Suprapubic skin (tissue), 4 donors: Measurements from ENCODE around the gene RASSF7. TPM values are rescaled to one million over a fixed set of nuclear protein-coding genes. Genes with fewer than 3 reads are reported as not detected.
"Not testable (repeated sequence)": the region's sequence is repeated elsewhere in the genome, so short reads cannot be mapped to it uniquely, and the experiment has no call there.

Experiments
- DNase-seq, 2 donors: peaks; one replicate each; pipeline ENCODE4 v3.0.0-alpha.2; 2019; ENCODE audit warnings: low spot score in 2 of 2
- H3K27ac ChIP-seq: fragments of 200-600 bp; sonication (generic); one replicate; pipeline ENCODE4 v1.5.1; 2019
- H3K27me3 ChIP-seq: fragments of 200-600 bp; sonication (generic); one replicate; pipeline ENCODE4 v1.5.1; 2019
- H3K36me3 ChIP-seq: fragments of 200-600 bp; sonication (generic); one replicate; pipeline ENCODE4 v1.5.1; 2019
- H3K4me1 ChIP-seq: fragments of 200-600 bp; sonication (generic); one replicate; pipeline ENCODE4 v1.5.1; 2019
- H3K4me3 ChIP-seq: fragments of 200-600 bp; sonication (generic); one replicate; pipeline ENCODE4 v1.5.1; 2019; ENCODE audit warnings: mild to moderate bottlenecking
- H3K9me3 ChIP-seq: fragments of 200-600 bp; sonication (generic); one replicate; pipeline ENCODE4 v1.5.1; 2019
- CTCF ChIP-seq, 2 donors: fragments of 200-600 bp in 1 of 2; fragments of 450-650 bp in 1 of 2; sonication (generic) in 1 of 2; IDR thresholded peaks; one replicate each; pipeline ENCODE4 v1.5.1; 2016 to 2019; ENCODE audit warnings: antibody characterized with exemption in 2 of 2, mild to moderate bottlenecking in 1 of 2, moderate library complexity in 1 of 2
- EP300 ChIP-seq: sonication (generic); formaldehyde crosslinking; IDR thresholded peaks from one replicate; pipeline ENCODE4 v1.6.1; 2017; ENCODE audit warnings: antibody characterized with exemption
- POLR2A ChIP-seq, 2 donors: fragments of 450-650 bp; IDR thresholded peaks; one replicate each; pipeline ENCODE4 v1.6.1; 2017; ENCODE audit warnings: antibody characterized with exemption in 2 of 2, mild to moderate bottlenecking in 2 of 2, moderate library complexity in 2 of 2
- POLR2AphosphoS5 ChIP-seq, 3 donors: sonication (generic); formaldehyde crosslinking; IDR thresholded peaks; one replicate each; pipeline ENCODE4 v1.6.1; 2017; ENCODE audit warnings: antibody characterized with exemption in 3 of 3
- WGBS: methylation state at CpG from one replicate; pipeline ENCODE4 v1.1.5; 2018; 5-methylcytosine and 5-hydroxymethylcytosine counted together
- total RNA-seq, 4 donors: library from RNA; depleted of rRNA; stranded (reverse); fragments of >200 nt; gene quantifications; one replicate each; pipeline ENCODE4 v1.1.0, GENCODE V29; 2016

RASSF7 gene
- total RNA-seq, 4 donors from 2014 or later: 82.6 to 113 (median 87.0) TPM

GRCh38 chr11:516400-516799 is 44.4 kb upstream of the RASSF7 start:
- 98% methylated on average over 4 of the region's 4 CpGs for WGBS
- peaks cover 12% of the 10 kb centered on the region for H3K4me1 ChIP-seq
- no peak overlapping the region for H3K27ac ChIP-seq

DNA sequence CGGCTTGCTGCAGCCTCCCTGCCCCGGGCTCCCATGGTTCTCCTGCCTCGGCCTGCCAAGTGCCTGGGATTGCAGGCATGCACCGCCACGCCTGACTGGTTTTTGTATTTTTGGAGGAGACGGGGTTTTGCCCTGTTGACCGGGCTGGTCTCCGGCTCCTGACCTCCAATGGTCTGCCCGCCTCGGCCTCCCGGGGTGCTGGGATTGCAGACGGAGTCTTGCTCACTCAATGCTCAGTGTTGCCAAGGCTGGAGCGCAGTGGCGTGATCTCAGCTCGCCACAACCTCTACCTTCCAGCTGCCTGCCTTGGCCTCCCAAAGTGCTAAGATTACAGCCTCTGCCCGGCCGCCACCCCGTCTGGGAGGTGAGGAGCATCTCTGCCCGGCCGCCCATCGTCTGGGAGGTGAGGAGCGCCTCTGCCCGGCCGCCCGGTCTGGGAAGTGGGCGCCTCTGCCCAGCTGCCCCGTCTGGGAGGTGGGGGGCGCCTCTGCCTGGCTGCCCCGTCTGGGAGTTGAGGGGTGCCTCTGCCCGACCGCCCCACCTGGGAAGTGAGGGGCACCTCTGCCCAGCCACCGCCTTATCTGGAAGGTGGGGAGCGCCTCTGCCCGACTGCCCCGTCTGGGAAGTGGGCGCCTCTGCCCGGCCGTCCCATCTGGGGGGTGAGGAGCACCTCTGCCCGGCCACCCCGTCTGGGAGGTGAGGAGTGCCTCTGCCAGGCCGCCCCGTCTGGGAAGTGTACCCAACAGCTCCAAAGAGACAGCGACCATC is 43.7 kb upstream of the RASSF7 start:
- H3K4me3 ChIP-seq, H3K9me3 ChIP-seq, H3K27ac ChIP-seq, H3K27me3 ChIP-seq: not testable (repeated sequence)
- 94% methylated on average over 25 of the region's 43 CpGs for WGBS
- peaks cover 12% of the 10 kb centered on the region for H3K4me1 ChIP-seq
- DNase-seq: peak; percentile 71 to 80
- peaks cover 10% of the 10 kb centered on the region for H3K36me3 ChIP-seq

More at GRCh38 chr11:516400-516799, 44.4 kb upstream of the RASSF7 start:
- Histone ChIP-seq H3K36me3 (peaks cover 12% of the 10 kb centered on the region), H3K4me3 (no peak overlapping the region), H3K27me3 (no peaks in the 10 kb centered on the region), H3K9me3 (no peaks in the 10 kb centered on the region)
- DNase-seq: no peak
- TF ChIP-seq POLR2AphosphoS5 (IDR thresholded peaks at IDR 0.05): no peak
- no peak for TF ChIP-seq EP300
- no peak for TF ChIP-seq CTCF (IDR thresholded peaks at IDR 0.05)

DNA sequence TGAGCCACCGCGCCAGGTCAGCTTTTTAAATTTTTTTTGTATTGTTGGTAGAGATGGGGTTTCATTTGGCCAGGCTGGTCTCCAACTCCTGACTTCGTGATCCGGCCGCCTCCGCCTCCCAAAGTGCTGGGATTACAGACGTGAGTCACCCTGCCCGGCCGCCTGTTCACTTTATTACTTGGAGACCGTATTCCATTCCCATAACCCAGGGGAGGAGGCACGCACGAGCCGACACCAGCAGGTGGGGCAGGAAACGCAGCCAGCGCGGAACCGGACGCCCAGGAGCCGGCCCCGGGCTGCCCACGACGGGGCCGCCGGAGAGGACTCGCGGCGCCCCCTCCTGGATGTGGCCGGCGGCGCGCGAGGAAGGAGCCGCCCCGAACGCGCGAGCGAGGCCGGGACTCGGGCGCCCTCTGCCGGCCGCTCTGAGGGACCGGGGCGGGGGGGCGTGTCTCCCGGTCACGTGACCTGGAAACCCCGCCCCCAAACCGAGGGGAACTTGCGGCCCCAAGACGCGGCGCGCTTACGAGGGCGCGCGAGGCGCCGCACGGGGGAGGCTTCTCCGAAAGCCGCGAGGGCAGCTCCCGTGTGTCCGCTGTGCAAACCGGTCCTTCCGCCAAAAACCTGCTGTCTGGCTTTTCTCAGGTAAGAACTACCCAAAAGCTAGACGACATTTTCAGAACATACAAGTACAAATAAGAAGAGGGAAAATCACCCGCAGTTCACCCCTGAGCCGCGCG is 42.1 kb upstream of the RASSF7 start:
- no peaks in the 10 kb centered on the region for H3K27me3 ChIP-seq
- H3K27ac ChIP-seq: peak overlapping the region; percentile 72
- TF ChIP-seq CTCF (IDR thresholded peaks at IDR 0.05): peak; percentile 100
- no peak for TF ChIP-seq EP300
- peak; percentile 96 for DNase-seq
- H3K36me3 ChIP-seq: peaks cover 3% of the 10 kb centered on the region
- 21% methylated on average over 17 of the region's 74 CpGs for WGBS
- peak overlapping the region; percentile 22 for H3K4me3 ChIP-seq
- peaks cover 12% of the 10 kb centered on the region for H3K4me1 ChIP-seq
- H3K9me3 ChIP-seq: no peaks in the 10 kb centered on the region

- Histone ChIP-seq H3K4me3 (no peak overlapping the region), H3K4me1 (peaks cover 7% of the 10 kb centered on the region), H3K9me3 (no peaks in the 10 kb centered on the region), H3K36me3 (no peaks in the 10 kb centered on the region), H3K27ac (no peak overlapping the region), H3K27me3 (no peaks in the 10 kb centered on the region)
- 95% methylated on average over 35 of the region's 39 CpGs for WGBS
- peak in 1 of 2 donors; percentile 71 for DNase-seq
- no peak for TF ChIP-seq CTCF (IDR thresholded peaks at IDR 0.05)
- no peak for TF ChIP-seq EP300
- TF ChIP-seq POLR2AphosphoS5 (IDR thresholded peaks at IDR 0.05): no peak
- no peak for TF ChIP-seq POLR2A (IDR thresholded peaks at IDR 0.05)
Measured at GRCh38 chr11:520428-521176, 40.2 kb upstream of the RASSF7 start.

DNA sequence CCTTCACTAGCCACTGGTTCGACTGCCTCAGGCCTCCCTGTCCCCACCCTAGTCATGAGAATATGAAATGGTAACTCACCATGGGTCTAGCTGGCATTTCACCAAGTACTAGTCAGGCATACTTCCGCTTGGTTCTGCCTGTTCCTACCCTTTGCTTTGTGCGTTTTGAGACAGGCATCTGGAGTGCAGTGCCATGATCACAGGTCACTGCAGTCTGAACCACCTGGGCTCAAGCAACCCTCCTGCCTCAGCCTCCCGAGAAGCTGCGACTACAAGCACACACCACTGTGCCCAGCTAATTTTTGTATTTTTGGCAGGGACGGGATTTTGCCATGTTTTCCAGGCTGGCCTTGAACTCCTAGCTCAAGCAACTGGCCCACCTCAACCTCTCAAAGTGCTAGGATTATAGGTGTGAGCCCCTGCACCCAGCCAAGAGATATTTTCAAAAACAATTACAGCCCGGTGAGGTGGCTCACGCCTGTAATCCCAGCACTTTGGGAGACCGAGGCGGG is 39.5 kb upstream of the RASSF7 start:
- 92% methylated on average over 10 of the region's 10 CpGs for WGBS

More for the DNA sequence above, 39.5 kb upstream of the RASSF7 start:
- Histone ChIP-seq H3K27ac (no peak overlapping the region), H3K36me3 (no peaks in the 10 kb centered on the region), H3K27me3 (no peaks in the 10 kb centered on the region), H3K4me3 (no peak overlapping the region), H3K9me3 (no peaks in the 10 kb centered on the region), H3K4me1 (peaks cover 7% of the 10 kb centered on the region)
- DNase-seq: no peak
- no peak for TF ChIP-seq EP300
- TF ChIP-seq POLR2A (IDR thresholded peaks at IDR 0.05): no peak
- no peak for TF ChIP-seq CTCF (IDR thresholded peaks at IDR 0.05)
- TF ChIP-seq POLR2AphosphoS5 (IDR thresholded peaks at IDR 0.05): no peak
